ENCODE measurements around the gene EGFL7. TPM values are rescaled to one million over a fixed set of nuclear protein-coding genes. Genes with fewer than 3 reads are reported as not detected.

EGFL7 gene
- total and polyA plus RNA-seq, 2 of the 13 experiments (the other 11 are each of a cell fraction or from before 2014, with no cell fraction given), result 0.20 to 5.1 TPM

DNA sequence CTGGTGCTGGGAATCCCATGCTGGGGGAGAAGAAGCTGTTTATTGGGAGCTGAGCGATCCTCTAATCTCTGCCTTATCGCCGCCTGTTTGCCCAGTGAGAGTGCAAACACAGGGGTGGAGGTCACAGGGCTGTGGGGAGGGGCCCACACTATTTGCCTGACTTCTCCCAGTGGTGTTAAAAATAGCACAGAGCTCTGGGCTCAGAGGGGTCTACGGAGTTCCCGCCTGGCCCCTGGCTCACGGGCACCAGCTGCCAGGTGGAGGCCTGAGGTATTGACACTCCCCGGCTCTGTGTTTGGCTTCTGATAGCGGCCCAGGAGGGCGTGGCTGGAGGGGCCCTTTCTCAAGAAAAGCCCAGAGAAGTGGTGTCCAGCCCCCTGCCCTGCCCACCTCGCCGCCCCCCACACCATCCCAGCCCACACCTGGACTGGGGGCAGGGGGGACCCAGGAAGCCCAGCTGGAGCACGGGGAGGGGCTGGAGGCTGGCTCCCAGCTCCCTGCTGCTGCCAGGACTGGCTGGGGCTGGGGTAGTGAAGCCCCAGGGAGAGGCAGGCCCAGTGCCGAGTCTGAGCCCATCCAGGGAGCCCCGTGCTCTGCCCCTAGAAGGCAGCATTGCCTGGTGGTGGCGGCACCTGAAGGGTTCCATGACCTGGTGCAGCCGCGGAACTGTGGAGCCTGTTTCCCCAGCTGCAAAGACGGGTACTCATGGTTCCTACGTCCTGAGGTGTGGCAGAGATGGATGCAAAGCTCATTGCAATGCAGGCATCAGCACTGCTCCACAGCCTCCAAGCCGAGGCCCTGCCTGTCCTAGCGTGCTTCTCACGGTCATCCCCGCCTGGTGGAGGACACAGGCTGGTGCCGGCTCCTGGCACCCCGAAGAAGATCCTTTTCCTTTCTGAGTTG is 35.7 kb upstream of the EGFL7 start (continued):
- TF ChIP-seq, protein P1, sequence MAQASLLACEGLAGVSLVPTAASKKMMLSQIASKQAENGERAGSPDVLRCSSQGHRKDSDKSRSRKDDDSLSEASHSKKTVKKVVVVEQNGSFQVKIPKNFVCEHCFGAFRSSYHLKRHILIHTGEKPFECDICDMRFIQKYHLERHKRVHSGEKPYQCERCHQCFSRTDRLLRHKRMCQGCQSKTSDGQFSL (CRISPR knock-in tag; IDR thresholded peaks at IDR 0.05), result 0 out of 2 replicates have a peak, but pooled peaks have one; percentile 26
- TF ChIP-seq KMT2B (CRISPR knock-in tag; IDR thresholded peaks at IDR 0.05), result peak; percentile 32; the same call in 1 of the 2 replicates
- no peak for TF ChIP-seq SNAPC2 (CRISPR knock-in tag; IDR thresholded peaks at IDR 0.05)
- no peak for TF ChIP-seq ATM (IDR thresholded peaks at IDR 0.05; ENCODE audit: borderline replicate concordance)
- TF ChIP-seq, protein P2, sequence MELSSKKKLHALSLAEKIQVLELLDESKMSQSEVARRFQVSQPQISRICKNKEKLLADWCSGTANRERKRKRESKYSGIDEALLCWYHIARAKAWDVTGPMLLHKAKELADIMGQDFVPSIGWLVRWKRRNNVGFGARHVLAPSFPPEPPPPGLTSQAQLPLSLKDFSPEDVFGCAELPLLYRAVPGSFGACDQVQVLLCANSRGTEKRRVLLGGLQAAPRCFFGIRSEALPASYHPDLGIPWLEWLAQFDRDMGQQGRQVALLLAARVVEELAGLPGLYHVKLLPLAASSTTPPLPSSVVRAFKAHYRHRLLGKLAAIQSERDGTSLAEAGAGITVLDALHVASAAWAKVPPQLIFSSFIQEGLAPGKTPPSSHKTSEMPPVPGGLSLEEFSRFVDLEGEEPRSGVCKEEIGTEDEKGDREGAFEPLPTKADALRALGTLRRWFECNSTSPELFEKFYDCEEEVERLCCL (CRISPR knock-in tag; IDR thresholded peaks at IDR 0.05; ENCODE audit: borderline replicate concordance), result no peak
- TF ChIP-seq SRSF4 (IDR thresholded peaks at IDR 0.05; ENCODE audit: low read depth, low read length, poor library complexity, severe bottlenecking), result no peak
- no peak for TF ChIP-seq ZNF510 (CRISPR knock-in tag; IDR thresholded peaks at IDR 0.05; ENCODE audit: low read depth)
- TF ChIP-seq SNAI1 (CRISPR knock-in tag; IDR thresholded peaks at IDR 0.05; ENCODE audit: borderline replicate concordance), result no peak
- peak; percentile 49; the same call in 1 of the 2 replicates for TF ChIP-seq KDM5B (CRISPR knock-in tag; IDR thresholded peaks at IDR 0.05; ENCODE audit: borderline replicate concordance)
- TF ChIP-seq, protein P3, sequence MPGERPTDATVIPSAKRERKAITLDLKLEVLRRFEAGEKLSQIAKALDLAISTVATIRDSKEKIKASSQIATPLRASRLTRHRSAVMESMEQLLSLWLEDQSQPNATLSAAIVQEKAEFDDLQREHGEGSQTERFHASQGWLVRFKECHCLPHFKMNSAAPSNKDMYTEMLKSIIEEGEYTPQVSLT (CRISPR knock-in tag; IDR thresholded peaks at IDR 0.05; ENCODE audit: borderline replicate concordance, low read depth), result no peak
- TF ChIP-seq ZNF329 (CRISPR knock-in tag; IDR thresholded peaks at IDR 0.05; ENCODE audit: low read depth), result no peak
- no peak for TF ChIP-seq PAX8 (CRISPR knock-in tag; IDR thresholded peaks at IDR 0.05; ENCODE audit: borderline replicate concordance)
- peak; percentile 36; the same call in 1 of the 2 replicates for TF ChIP-seq BHLHE40 (IDR thresholded peaks at IDR 0.05; ENCODE audit: low read length)
- TF ChIP-seq SP2 (CRISPR knock-in tag; IDR thresholded peaks at IDR 0.05), result no peak
- TF ChIP-seq, protein P4, sequence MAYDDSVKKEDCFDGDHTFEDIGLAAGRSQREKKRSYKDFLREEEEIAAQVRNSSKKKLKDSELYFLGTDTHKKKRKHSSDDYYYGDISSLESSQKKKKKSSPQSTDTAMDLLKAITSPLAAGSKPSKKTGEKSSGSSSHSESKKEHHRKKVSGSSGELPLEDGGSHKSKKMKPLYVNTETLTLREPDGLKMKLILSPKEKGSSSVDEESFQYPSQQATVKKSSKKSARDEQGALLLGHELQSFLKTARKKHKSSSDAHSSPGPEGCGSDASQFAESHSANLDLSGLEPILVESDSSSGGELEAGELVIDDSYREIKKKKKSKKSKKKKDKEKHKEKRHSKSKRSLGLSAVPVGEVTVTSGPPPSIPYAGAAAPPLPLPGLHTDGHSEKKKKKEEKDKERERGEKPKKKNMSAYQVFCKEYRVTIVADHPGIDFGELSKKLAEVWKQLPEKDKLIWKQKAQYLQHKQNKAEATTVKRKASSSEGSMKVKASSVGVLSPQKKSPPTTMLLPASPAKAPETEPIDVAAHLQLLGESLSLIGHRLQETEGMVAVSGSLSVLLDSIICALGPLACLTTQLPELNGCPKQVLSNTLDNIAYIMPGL (CRISPR knock-in tag; IDR thresholded peaks at IDR 0.05; ENCODE audit: borderline replicate concordance in 1 of 2, low read depth in 1 of 2), result no peak; a peak in 1 of 4 replicates
- TF ChIP-seq TBX3 (IDR thresholded peaks at IDR 0.05; ENCODE audit: borderline replicate concordance), result peak; percentile 85; the same call in 1 of the 2 replicates
- peak; percentile 91; the same call in 1 of the 2 replicates for TF ChIP-seq ZNF703 (CRISPR knock-in tag; IDR thresholded peaks at IDR 0.05; ENCODE audit: borderline replicate concordance)
- no peak for TF ChIP-seq IKZF1 (IDR thresholded peaks at IDR 0.05)
- TF ChIP-seq ZNF709 (CRISPR knock-in tag; IDR thresholded peaks at IDR 0.05), result no peak
- TF ChIP-seq ZNF629 (CRISPR knock-in tag; conservative IDR thresholded peaks at IDR 0.05), result no peak
- TF ChIP-seq, protein P5, sequence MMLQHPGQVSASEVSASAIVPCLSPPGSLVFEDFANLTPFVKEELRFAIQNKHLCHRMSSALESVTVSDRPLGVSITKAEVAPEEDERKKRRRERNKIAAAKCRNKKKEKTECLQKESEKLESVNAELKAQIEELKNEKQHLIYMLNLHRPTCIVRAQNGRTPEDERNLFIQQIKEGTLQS (CRISPR knock-in tag; IDR thresholded peaks at IDR 0.05), result peak; percentile 28; the same call in 1 of the 2 replicates
- TF ChIP-seq TARDBP (CRISPR knock-in tag; IDR thresholded peaks at IDR 0.05), result peak; percentile 95
- TF ChIP-seq, protein P6, sequence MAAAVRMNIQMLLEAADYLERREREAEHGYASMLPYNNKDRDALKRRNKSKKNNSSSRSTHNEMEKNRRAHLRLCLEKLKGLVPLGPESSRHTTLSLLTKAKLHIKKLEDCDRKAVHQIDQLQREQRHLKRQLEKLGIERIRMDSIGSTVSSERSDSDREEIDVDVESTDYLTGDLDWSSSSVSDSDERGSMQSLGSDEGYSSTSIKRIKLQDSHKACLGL (CRISPR knock-in tag; IDR thresholded peaks at IDR 0.05), result no peak

Data from HepG2 (cell line).